ENCODE results near the gene RGS12. TPM values are rescaled to one million over a fixed set of nuclear protein-coding genes. Genes with fewer than 3 reads are reported as not detected.

RGS12 gene
- polyA plus RNA-seq, 2 of the 4 experiments (the other 2 are of a cell fraction): 7.4 to 8.9 TPM

DNA sequence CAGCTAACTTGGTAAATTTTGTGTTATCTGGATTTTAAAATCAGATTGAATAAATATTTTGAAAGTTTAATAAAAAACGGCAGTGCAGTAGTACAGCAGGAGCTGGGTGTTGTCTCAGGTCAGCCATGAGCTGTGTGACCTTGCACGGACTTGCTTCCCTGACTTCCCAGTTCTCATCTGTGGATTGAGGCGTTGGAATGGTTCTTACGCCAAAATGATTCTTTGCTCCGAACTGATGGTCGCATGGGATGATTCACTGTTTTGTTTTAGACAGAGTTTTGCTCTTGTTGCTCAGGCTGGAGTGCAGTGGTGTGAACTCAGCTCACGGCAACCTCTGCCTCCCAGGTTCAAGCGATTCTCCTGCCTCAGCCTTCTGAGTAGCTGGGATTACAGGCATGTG is 45.0 kb downstream of the RGS12 start:
- H3K4me2 ChIP-seq: no peak overlapping the region
- POLR2A ChIA-PET: no interaction called here
- DNase-seq (ENCODE audit: low read depth in 1 of 2, low spot score in 1 of 2) (no peak), ATAC-seq (no peak), FAIRE-seq (no peak)
- H3K4me1 ChIP-seq: peaks cover 24% of the 10 kb centered on the region
- TF ChIP-seq RCOR1 (IDR thresholded peaks at IDR 0.05; ENCODE audit: low read depth, low read length): no peak
- TF ChIP-seq RNF2 (IDR thresholded peaks at IDR 0.05; ENCODE audit: borderline replicate concordance, low read depth): no peak
- TF ChIP-seq, protein P1, sequence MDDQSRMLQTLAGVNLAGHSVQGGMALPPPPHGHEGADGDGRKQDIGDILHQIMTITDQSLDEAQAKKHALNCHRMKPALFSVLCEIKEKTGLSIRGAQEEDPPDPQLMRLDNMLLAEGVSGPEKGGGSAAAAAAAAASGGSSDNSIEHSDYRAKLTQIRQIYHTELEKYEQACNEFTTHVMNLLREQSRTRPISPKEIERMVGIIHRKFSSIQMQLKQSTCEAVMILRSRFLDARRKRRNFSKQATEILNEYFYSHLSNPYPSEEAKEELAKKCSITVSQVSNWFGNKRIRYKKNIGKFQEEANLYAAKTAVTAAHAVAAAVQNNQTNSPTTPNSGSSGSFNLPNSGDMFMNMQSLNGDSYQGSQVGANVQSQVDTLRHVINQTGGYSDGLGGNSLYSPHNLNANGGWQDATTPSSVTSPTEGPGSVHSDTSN (IDR thresholded peaks at IDR 0.05): no peak
- TF ChIP-seq, protein P2, sequence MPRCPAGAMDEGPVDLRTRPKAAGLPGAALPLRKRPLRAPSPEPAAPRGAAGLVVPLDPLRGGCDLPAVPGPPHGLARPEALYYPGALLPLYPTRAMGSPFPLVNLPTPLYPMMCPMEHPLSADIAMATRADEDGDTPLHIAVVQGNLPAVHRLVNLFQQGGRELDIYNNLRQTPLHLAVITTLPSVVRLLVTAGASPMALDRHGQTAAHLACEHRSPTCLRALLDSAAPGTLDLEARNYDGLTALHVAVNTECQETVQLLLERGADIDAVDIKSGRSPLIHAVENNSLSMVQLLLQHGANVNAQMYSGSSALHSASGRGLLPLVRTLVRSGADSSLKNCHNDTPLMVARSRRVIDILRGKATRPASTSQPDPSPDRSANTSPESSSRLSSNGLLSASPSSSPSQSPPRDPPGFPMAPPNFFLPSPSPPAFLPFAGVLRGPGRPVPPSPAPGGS (IDR thresholded peaks at IDR 0.05): no peak
- TF ChIP-seq, protein P3, sequence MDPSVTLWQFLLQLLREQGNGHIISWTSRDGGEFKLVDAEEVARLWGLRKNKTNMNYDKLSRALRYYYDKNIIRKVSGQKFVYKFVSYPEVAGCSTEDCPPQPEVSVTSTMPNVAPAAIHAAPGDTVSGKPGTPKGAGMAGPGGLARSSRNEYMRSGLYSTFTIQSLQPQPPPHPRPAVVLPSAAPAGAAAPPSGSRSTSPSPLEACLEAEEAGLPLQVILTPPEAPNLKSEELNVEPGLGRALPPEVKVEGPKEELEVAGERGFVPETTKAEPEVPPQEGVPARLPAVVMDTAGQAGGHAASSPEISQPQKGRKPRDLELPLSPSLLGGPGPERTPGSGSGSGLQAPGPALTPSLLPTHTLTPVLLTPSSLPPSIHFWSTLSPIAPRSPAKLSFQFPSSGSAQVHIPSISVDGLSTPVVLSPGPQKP (IDR thresholded peaks at IDR 0.05; ENCODE audit: low read depth, low read length): no peak
- TF ChIP-seq HOXB5 (CRISPR knock-in tag; IDR thresholded peaks at IDR 0.05): no peak
- TF ChIP-seq, protein P4, sequence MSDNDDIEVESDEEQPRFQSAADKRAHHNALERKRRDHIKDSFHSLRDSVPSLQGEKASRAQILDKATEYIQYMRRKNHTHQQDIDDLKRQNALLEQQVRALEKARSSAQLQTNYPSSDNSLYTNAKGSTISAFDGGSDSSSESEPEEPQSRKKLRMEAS (IDR thresholded peaks at IDR 0.05): no peak
- TF ChIP-seq EP300 (IDR thresholded peaks at IDR 0.05): no peak
- CTCF ChIA-PET: no interaction called here
- no peak overlapping the region for H3K27ac ChIP-seq
- WGBS (ENCODE audit: missing lambda C conversion rate): 86% methylated on average over 8 of the region's 8 CpGs
- no peak overlapping the region for H3K4me3 ChIP-seq
- H3K9me3 ChIP-seq: no peaks in the 10 kb centered on the region

DNA sequence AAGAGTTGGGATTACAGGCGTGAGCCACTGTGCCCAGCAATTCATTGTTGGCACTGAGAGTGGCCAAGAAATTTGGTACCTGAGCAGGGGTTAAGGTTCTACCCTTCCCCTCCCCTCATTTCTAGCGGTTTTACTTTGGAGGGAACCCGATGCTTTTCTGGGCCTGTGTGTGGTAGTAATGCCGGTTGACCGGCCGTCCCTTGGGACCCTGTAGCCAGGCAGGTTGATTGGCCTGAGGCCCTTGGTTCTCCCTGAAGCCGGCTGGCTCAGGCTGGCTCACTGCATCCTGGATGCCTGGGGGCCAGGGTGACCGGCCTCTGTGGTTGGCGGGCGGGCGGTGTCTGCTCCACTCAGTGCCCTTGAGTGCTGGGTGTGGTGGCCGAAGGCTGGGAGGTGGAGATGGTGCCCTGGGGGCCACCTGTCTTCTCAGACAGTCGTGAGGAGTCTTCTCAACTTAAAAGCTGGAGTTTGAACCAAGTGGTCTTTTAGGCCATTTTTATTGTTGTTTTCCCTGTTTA is 45.6 kb downstream of the RGS12 start:
- Histone ChIP-seq H3K4me1 (peaks cover 28% of the 10 kb centered on the region), H3K9me3 (no peaks in the 10 kb centered on the region), H3K4me3 (no peak overlapping the region), H3K27ac (peak overlapping the region in 1 of 2 experiments; percentile 37; a peak in 1 of 6 replicates), H3K4me2 (no peak overlapping the region)
- POLR2A ChIA-PET: no interaction called here
- TF ChIP-seq SMC3 (IDR thresholded peaks at IDR 0.05): no peak
- TF ChIP-seq RFX5 (IDR thresholded peaks at IDR 0.05): no peak
- no peak for TF ChIP-seq ZC3H11A (IDR thresholded peaks at IDR 0.05)
- TF ChIP-seq, protein P5, sequence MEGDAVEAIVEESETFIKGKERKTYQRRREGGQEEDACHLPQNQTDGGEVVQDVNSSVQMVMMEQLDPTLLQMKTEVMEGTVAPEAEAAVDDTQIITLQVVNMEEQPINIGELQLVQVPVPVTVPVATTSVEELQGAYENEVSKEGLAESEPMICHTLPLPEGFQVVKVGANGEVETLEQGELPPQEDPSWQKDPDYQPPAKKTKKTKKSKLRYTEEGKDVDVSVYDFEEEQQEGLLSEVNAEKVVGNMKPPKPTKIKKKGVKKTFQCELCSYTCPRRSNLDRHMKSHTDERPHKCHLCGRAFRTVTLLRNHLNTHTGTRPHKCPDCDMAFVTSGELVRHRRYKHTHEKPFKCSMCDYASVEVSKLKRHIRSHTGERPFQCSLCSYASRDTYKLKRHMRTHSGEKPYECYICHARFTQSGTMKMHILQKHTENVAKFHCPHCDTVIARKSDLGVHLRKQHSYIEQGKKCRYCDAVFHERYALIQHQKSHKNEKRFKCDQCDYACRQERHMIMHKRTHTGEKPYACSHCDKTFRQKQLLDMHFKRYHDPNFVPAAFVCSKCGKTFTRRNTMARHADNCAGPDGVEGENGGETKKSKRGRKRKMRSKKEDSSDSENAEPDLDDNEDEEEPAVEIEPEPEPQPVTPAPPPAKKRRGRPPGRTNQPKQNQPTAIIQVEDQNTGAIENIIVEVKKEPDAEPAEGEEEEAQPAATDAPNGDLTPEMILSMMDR (IDR thresholded peaks at IDR 0.05): no peak
- no peak for TF ChIP-seq PHF8 (IDR thresholded peaks at IDR 0.05; ENCODE audit: borderline replicate concordance, low read depth)
- TF ChIP-seq CHD4 (IDR thresholded peaks at IDR 0.05; ENCODE audit: borderline replicate concordance): no peak
- TF ChIP-seq, protein P4 (IDR thresholded peaks at IDR 0.05): no peak
- TF ChIP-seq HOXB13 (CRISPR knock-in tag; IDR thresholded peaks at IDR 0.05; ENCODE audit: low read depth): no peak
- no peak for TF ChIP-seq BHLHE40 (IDR thresholded peaks at IDR 0.05; ENCODE audit: low read depth, low read length)
- TF ChIP-seq, protein P6, sequence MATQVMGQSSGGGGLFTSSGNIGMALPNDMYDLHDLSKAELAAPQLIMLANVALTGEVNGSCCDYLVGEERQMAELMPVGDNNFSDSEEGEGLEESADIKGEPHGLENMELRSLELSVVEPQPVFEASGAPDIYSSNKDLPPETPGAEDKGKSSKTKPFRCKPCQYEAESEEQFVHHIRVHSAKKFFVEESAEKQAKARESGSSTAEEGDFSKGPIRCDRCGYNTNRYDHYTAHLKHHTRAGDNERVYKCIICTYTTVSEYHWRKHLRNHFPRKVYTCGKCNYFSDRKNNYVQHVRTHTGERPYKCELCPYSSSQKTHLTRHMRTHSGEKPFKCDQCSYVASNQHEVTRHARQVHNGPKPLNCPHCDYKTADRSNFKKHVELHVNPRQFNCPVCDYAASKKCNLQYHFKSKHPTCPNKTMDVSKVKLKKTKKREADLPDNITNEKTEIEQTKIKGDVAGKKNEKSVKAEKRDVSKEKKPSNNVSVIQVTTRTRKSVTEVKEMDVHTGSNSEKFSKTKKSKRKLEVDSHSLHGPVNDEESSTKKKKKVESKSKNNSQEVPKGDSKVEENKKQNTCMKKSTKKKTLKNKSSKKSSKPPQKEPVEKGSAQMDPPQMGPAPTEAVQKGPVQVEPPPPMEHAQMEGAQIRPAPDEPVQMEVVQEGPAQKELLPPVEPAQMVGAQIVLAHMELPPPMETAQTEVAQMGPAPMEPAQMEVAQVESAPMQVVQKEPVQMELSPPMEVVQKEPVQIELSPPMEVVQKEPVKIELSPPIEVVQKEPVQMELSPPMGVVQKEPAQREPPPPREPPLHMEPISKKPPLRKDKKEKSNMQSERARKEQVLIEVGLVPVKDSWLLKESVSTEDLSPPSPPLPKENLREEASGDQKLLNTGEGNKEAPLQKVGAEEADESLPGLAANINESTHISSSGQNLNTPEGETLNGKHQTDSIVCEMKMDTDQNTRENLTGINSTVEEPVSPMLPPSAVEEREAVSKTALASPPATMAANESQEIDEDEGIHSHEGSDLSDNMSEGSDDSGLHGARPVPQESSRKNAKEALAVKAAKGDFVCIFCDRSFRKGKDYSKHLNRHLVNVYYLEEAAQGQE (IDR thresholded peaks at IDR 0.05): no peak
- TF ChIP-seq MAFK (IDR thresholded peaks at IDR 0.05; ENCODE audit: partially characterized antibody): no peak
- no peak for TF ChIP-seq RNF2 (IDR thresholded peaks at IDR 0.05; ENCODE audit: borderline replicate concordance, low read depth)
- no peak for ATAC-seq
- no peak for DNase-seq (ENCODE audit: low read depth in 1 of 2, low spot score in 1 of 2)
- CTCF ChIA-PET: no interaction called here
- no peak for FAIRE-seq
- 94% methylated on average over 11 of the region's 13 CpGs for WGBS (ENCODE audit: missing lambda C conversion rate)

All from A549 (cell line).